HPDE6-E6E7 (cell line): ENCODE results near the gene MALRD1.
A peak's percentile ranks its signal among the peaks of the same experiment; 100 is the strongest.

Experiments used
- DNase-seq: peaks from one replicate; pipeline ENCODE4 v3.0.0; 2011; ENCODE audit warnings: missing footprints; ENCODE audit errors: extremely low spot score

Gene MALRD1

GRCh38 chr10:19651549-19651948 lies 602.9 kb downstream of the MALRD1 start:
- DNase-seq: no peak

GRCh38 chr10:19652750-19653149 lies 604.1 kb downstream of the MALRD1 start:
- no peak for DNase-seq

GRCh38 chr10:19653931-19654330 lies 605.3 kb downstream of the MALRD1 start:
- DNase-seq: no peak

- DNase-seq: no peak
Measured at GRCh38 chr10:19654576-19654975, 606.0 kb downstream of the MALRD1 start.

- no peak for DNase-seq
Measured at GRCh38 chr10:19656420-19657042, 607.9 kb downstream of the MALRD1 start.

GRCh38 chr10:19658131-19658530 lies 609.5 kb downstream of the MALRD1 start:
- no peak for DNase-seq

- DNase-seq: no peak
Measured at GRCh38 chr10:19658622-19659233, 610.1 kb downstream of the MALRD1 start.

- no peak for DNase-seq
Measured at GRCh38 chr10:19659920-19660655, 611.5 kb downstream of the MALRD1 start.

- DNase-seq: no peak
Measured at GRCh38 chr10:19663344-19663743, 614.7 kb downstream of the MALRD1 start.

GRCh38 chr10:19668116-19668515 lies 619.5 kb downstream of the MALRD1 start:
- DNase-seq: no peak

GRCh38 chr10:19676063-19676462 lies 627.5 kb downstream of the MALRD1 start:
- no peak for DNase-seq

GRCh38 chr10:19683356-19683755 lies 634.8 kb downstream of the MALRD1 start:
- DNase-seq: no peak

- DNase-seq: no peak
Measured at GRCh38 chr10:19683960-19684359, 635.4 kb downstream of the MALRD1 start.

- DNase-seq: no peak
Measured at GRCh38 chr10:19688344-19688743, 639.7 kb downstream of the MALRD1 start.

GRCh38 chr10:19689231-19689630 lies 640.6 kb downstream of the MALRD1 start:
- DNase-seq: no peak

GRCh38 chr10:19699299-19699698 lies 650.7 kb downstream of the MALRD1 start:
- no peak for DNase-seq

- no peak for DNase-seq
Measured at GRCh38 chr10:19701427-19702052, 652.9 kb downstream of the MALRD1 start.

- DNase-seq: peak; percentile 0
Measured at GRCh38 chr10:19702215-19702614, 653.6 kb downstream of the MALRD1 start.

- no peak for DNase-seq
Measured at GRCh38 chr10:19704544-19704943, 655.9 kb downstream of the MALRD1 start.

GRCh38 chr10:19705250-19705649 lies 656.6 kb downstream of the MALRD1 start:
- no peak for DNase-seq

GRCh38 chr10:19706904-19707303 lies 658.3 kb downstream of the MALRD1 start:
- DNase-seq: no peak

- no peak for DNase-seq
Measured at GRCh38 chr10:19707376-19707775, 658.8 kb downstream of the MALRD1 start.

- DNase-seq: no peak
Measured at GRCh38 chr10:19708031-19708430, 659.4 kb downstream of the MALRD1 start.
